IMR-90 (cell line): ENCODE data around the gene ATP8B4. TPM values are rescaled to one million over a fixed set of nuclear protein-coding genes. Genes with fewer than 3 reads are reported as not detected.
"Not testable (repeated sequence)": the region's sequence is repeated elsewhere in the genome, so short reads cannot be mapped to it uniquely, and the experiment has no call there.

Source experiments
- ATAC-seq: fragments of 200-7000 bp; cut with Tn5 transposase; 2 replicates; pipeline ENCODE4 v1.9.1; 2020; ENCODE audit warnings: low read depth, mild to moderate bottlenecking, moderate library complexity
- BruUV-seq: library from RNA; stranded (reverse); fragments of 400-500 nt; replicated peaks from 2 replicates; lab custom pipeline; 2021; lab: Mats Ljungman, UMichigan
- CTCF ChIA-PET: fragments of 300-600 bp; formaldehyde crosslinking; extraction: SDS; loops from one replicate; lab custom pipeline; 2021; ENCODE audit warnings: antibody characterized with exemption; lab: Yijun Ruan, JAX
- POLR2A ChIA-PET: fragments of 300-600 bp; sonication (Branson Sonifier 250); formaldehyde crosslinking; loops from one replicate; lab custom pipeline; 2022; ENCODE audit warnings: antibody characterized with exemption; ENCODE audit not compliant: unreplicated experiment; lab: Charles Lee
- DNase-seq: peaks from one replicate; pipeline ENCODE4 v3.0.0; 2013
- H2AFZ ChIP-seq: replicated peaks from 2 replicates; pipeline ENCODE3; 2013; ENCODE audit warnings: low read length, mild to moderate bottlenecking; ENCODE audit not compliant: poor library complexity
- H2AK5ac ChIP-seq: 2 replicates; pipeline ENCODE4 v1.6.1; 2013; ENCODE audit warnings: low read depth, low read length, inconsistent platforms
- H2AK9ac ChIP-seq: replicated peaks from 2 replicates; pipeline ENCODE3; 2013; ENCODE audit warnings: mild to moderate bottlenecking, low read depth, low read length, moderate library complexity; ENCODE audit not compliant: poor library complexity
- H2BK120ac ChIP-seq: 2 replicates; pipeline ENCODE4 v1.6.1; 2013; ENCODE audit warnings: low read depth, low read length, inconsistent platforms
- H2BK15ac ChIP-seq: 3 replicates; pipeline ENCODE4 v1.6.1; 2013; ENCODE audit warnings: low read depth, low read length, inconsistent platforms
- H2BK20ac ChIP-seq: 2 replicates; pipeline ENCODE4 v1.6.1; 2013; ENCODE audit warnings: low read depth, mild to moderate bottlenecking, inconsistent platforms, low read length, moderate library complexity
- H2BK5ac ChIP-seq: 2 replicates; pipeline ENCODE4 v1.6.1; 2013; ENCODE audit warnings: mild to moderate bottlenecking, low read depth, low read length, inconsistent platforms; ENCODE audit not compliant: poor library complexity, severe bottlenecking
- H3K14ac ChIP-seq: replicated peaks from 2 replicates; pipeline ENCODE4 v1.6.1; 2013; ENCODE audit warnings: low read depth, low read length, inconsistent platforms
- H3K18ac ChIP-seq: 2 replicates; pipeline ENCODE4 v1.6.1; 2013; ENCODE audit warnings: low read depth, low read length, control low read depth
- H3K23ac ChIP-seq: 2 replicates; pipeline ENCODE4 v1.6.1; 2013; ENCODE audit warnings: low read depth, low read length, inconsistent platforms
- H3K27ac ChIP-seq: 2 replicates; pipeline ENCODE4 v1.5.1; 2013; ENCODE audit warnings: mild to moderate bottlenecking, control low read depth, low read length; ENCODE audit not compliant: insufficient read depth
- H3K27me3 ChIP-seq: 2 replicates; pipeline ENCODE4 v1.6.1; 2013; ENCODE audit warnings: low read length; ENCODE audit not compliant: control insufficient read depth, insufficient read depth
- H3K36me3 ChIP-seq: 2 replicates; pipeline ENCODE4 v1.6.1; 2013; ENCODE audit warnings: low read length, mixed read lengths; ENCODE audit not compliant: control insufficient read depth, insufficient read depth
- H3K4ac ChIP-seq: 2 replicates; pipeline ENCODE4 v1.6.1; 2013; ENCODE audit warnings: low read depth, low read length, inconsistent platforms
- H3K4me1 ChIP-seq: 2 replicates; pipeline ENCODE4 v1.6.1; 2013; ENCODE audit warnings: low read length, mixed read lengths; ENCODE audit not compliant: control insufficient read depth, insufficient read depth
- H3K4me2 ChIP-seq: 2 replicates; pipeline ENCODE4 v1.6.1; 2013; ENCODE audit warnings: low read depth, mild to moderate bottlenecking, control low read depth, low read length, moderate library complexity
- H3K4me3 ChIP-seq: 2 replicates; pipeline ENCODE4 v1.5.1; 2013; ENCODE audit warnings: low read depth, mild to moderate bottlenecking, control low read depth, low read length, moderate library complexity; ENCODE audit not compliant: insufficient read depth
- H3K56ac ChIP-seq: 2 replicates; pipeline ENCODE4 v1.6.1; 2013; ENCODE audit warnings: low read length, inconsistent platforms; ENCODE audit not compliant: insufficient read depth; ENCODE audit errors: extremely low read depth
- H3K79me1 ChIP-seq, 2 experiments: 2 replicates each; pipeline ENCODE4 v1.6.1; 2013; ENCODE audit warnings: low read length in 2 of 2, inconsistent platforms in 1 of 2, low read depth in 1 of 2
- H3K9ac ChIP-seq: 2 replicates; pipeline ENCODE4 v1.6.1; 2013; ENCODE audit warnings: low read depth, low read length, control low read depth
- H3K9me1 ChIP-seq: 2 replicates; pipeline ENCODE4 v1.6.1; 2013; ENCODE audit warnings: low read length, inconsistent platforms; ENCODE audit not compliant: insufficient read depth
- H3K9me3 ChIP-seq: 2 replicates; pipeline ENCODE4 v1.6.1; 2013; ENCODE audit warnings: low read length; ENCODE audit not compliant: control insufficient read depth, insufficient read depth
- H4K20me1 ChIP-seq: 2 replicates; pipeline ENCODE4 v1.6.1; 2013; ENCODE audit warnings: low read length, inconsistent platforms; ENCODE audit not compliant: insufficient read depth
- H4K5ac ChIP-seq: 2 replicates; pipeline ENCODE4 v1.6.1; 2013; ENCODE audit warnings: mild to moderate bottlenecking, low read depth, low read length, control low read depth
- H4K8ac ChIP-seq, 2 experiments: 2 replicates each; pipeline ENCODE4 v1.6.1; 2013; ENCODE audit warnings: low read depth in 2 of 2, low read length in 2 of 2, control low read depth in 1 of 2, inconsistent platforms in 1 of 2
- H4K91ac ChIP-seq: 2 replicates; pipeline ENCODE4 v1.6.1; 2013; ENCODE audit warnings: low read depth, low read length, inconsistent platforms; ENCODE audit not compliant: insufficient read depth
- WGBS, 2 experiments: methylation state at CpG; one replicate each; pipeline versions ENCODE4 v1.1.5 to v1.1.7; 2013; ENCODE audit warnings: missing lambda C conversion rate in 2 of 2; ENCODE audit not compliant: insufficient read length in 1 of 2; ENCODE audit errors: extremely low coverage in 2 of 2; 5-methylcytosine and 5-hydroxymethylcytosine counted together
- dilution Hi-C: fragments of 300-500 bp; cut with HindIII; formaldehyde crosslinking; loops from one replicate; pipeline ENCODE4 v1.14.3; 2018; ENCODE audit warnings: low sequenced_read_pairs; ENCODE audit not compliant: unreplicated experiment
- in situ Hi-C: fragments of 300-500 bp; cut with MboI; formaldehyde crosslinking; loops from 3 replicates; pipeline ENCODE4 v1.14.3; 2019; ENCODE audit warnings: low sequenced_read_pairs, inconsistent platforms, mixed read lengths
- intact Hi-C: fragments of 100-400 bp; cut with micrococcal nuclease; formaldehyde crosslinking; loops from 2 replicates; pipeline ENCODE4 v1.10.0; 2022
- polyA plus RNA-seq, 3 experiments: library from polyadenylated mRNA; depleted of rRNA; stranded (reverse); fragments of >200 nt; gene quantifications; 2 replicates each; pipeline ENCODE4 v1.2.3, GENCODE V29; 2012; ENCODE audit warnings: low replicate concordance in 1 of 3
- total RNA-seq: library from RNA; depleted of rRNA; stranded (reverse); fragments of >200 nt; gene quantifications from 2 replicates; pipeline ENCODE4 v1.2.3, GENCODE V29; 2012

ATP8B4 gene
- total and polyA plus RNA-seq, 2 of the 4 experiments (the other 2 are of a cell fraction): 0.12 to 0.54 TPM

DNA sequence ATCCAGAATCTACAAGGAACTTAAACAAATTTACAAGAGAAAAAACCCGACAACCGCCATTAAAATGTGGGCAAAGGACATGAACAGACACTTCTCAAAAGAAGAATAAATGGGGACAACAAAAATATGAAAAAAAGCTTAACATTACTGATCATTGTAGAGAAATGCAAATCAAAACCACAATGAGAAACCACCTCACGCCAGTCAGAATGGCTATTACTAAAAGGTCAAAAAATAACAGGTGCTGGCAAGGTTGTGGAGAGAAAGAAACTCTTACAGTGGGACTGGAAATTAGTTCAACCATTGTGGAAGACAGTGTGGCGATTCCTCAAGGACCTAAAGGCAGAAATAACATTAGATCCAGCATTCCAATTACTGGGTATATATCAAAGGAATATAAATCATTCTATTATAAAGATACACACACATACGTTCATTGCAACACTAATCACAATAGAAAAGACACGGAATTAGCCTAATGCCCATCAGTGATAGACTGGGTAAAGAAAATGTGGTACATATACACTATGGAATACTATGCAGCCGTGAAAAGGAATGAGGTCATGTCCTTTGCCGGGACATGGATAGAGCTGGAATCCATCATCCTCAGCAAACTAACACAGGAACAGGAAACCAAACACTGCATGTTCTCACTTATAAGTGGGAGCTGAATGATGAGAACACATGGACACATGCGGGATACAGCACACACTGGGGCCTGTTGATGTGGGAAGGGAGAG, 155.8 kb downstream of the ATP8B4 start:
- H2AK5ac ChIP-seq, H2BK120ac ChIP-seq, in situ Hi-C loops, H3K9ac ChIP-seq, H3K79me1 ChIP-seq, H3K4ac ChIP-seq, H3K4me1 ChIP-seq, H3K4me3 ChIP-seq, H3K14ac ChIP-seq, H2AK9ac ChIP-seq, H4K8ac ChIP-seq, H2BK5ac ChIP-seq, H3K56ac ChIP-seq, H3K4me2 ChIP-seq, H2BK15ac ChIP-seq, DNase-seq, H3K9me3 ChIP-seq, H4K20me1 ChIP-seq, H3K36me3 ChIP-seq, H4K91ac ChIP-seq, H3K27me3 ChIP-seq, H2AFZ ChIP-seq, BruUV-seq, dilution Hi-C loops, H3K23ac ChIP-seq, ATAC-seq, intact Hi-C loops, CTCF ChIA-PET, H4K5ac ChIP-seq, H3K9me1 ChIP-seq, POLR2A ChIA-PET, H2BK20ac ChIP-seq, H3K18ac ChIP-seq, H3K27ac ChIP-seq: not testable (repeated sequence)
- WGBS, 2 experiments: no CpG with 5 or more reads among the region's 9 CpGs
